Forelimb muscle (tissue), 1 donor: ENCODE data around the gene BCL11A. TPM values are rescaled to one million over a fixed set of nuclear protein-coding genes. Genes with fewer than 3 reads are reported as not detected.

Experiments
- DNase-seq: peaks from one replicate; pipeline ENCODE4 v3.0.0-alpha.2; 2013; ENCODE audit warnings: low read depth
- polyA plus RNA-seq: library from polyadenylated mRNA; unstranded; fragments of 120-200 nt; gene quantifications from one replicate; pipeline ENCODE4 v1.2.1, GENCODE V29; 2013; ENCODE audit not compliant: insufficient read length

Gene BCL11A
- polyA plus RNA-seq, 1 donor, result 4.9 TPM

GRCh38 chr2:60507211-60507965 is 46.1 kb downstream of the BCL11A start:
- no peak for DNase-seq

GRCh38 chr2:60505880-60506260 is 47.6 kb downstream of the BCL11A start:
- DNase-seq, result no peak

- DNase-seq, result no peak
These were observed 48.1 kb downstream of the BCL11A start for GRCh38 chr2:60505240-60505879.

- DNase-seq, result no peak
These were observed 49.4 kb downstream of the BCL11A start for GRCh38 chr2:60504049-60504448.

- DNase-seq, result no peak
These were observed 51.3 kb downstream of the BCL11A start for GRCh38 chr2:60502144-60502543.

- DNase-seq, result no peak
These were observed 52.6 kb downstream of the BCL11A start for GRCh38 chr2:60500861-60501260.

GRCh38 chr2:60499651-60500265 is 53.7 kb downstream of the BCL11A start:
- DNase-seq, result no peak

- DNase-seq, result no peak
These were observed 54.5 kb downstream of the BCL11A start for GRCh38 chr2:60498816-60499429.

- DNase-seq, result no peak
These were observed 55.2 kb downstream of the BCL11A start for GRCh38 chr2:60498127-60498815.

- DNase-seq, result no peak
These were observed 56.0 kb downstream of the BCL11A start for GRCh38 chr2:60497500-60497899.

- no peak for DNase-seq
These were observed 56.5 kb downstream of the BCL11A start for GRCh38 chr2:60496956-60497355.

GRCh38 chr2:60496475-60496874 is 57.0 kb downstream of the BCL11A start:
- no peak for DNase-seq

- DNase-seq, result no peak
These were observed 58.3 kb downstream of the BCL11A start for GRCh38 chr2:60495041-60495625.

GRCh38 chr2:60493804-60494387 is 59.6 kb downstream of the BCL11A start:
- DNase-seq, result no peak

GRCh38 chr2:60492548-60492947 is 60.9 kb downstream of the BCL11A start:
- no peak for DNase-seq

GRCh38 chr2:60490848-60491247 is 62.6 kb downstream of the BCL11A start:
- DNase-seq, result no peak

GRCh38 chr2:60490441-60490840 is 63.0 kb downstream of the BCL11A start:
- no peak for DNase-seq

- no peak for DNase-seq
These were observed 64.2 kb downstream of the BCL11A start for GRCh38 chr2:60489289-60489688.

- no peak for DNase-seq
These were observed 65.2 kb downstream of the BCL11A start for GRCh38 chr2:60488291-60488690.

GRCh38 chr2:60487174-60487573 is 66.3 kb downstream of the BCL11A start:
- no peak for DNase-seq

GRCh38 chr2:60486551-60486950 is 66.9 kb downstream of the BCL11A start:
- DNase-seq, result no peak
